ENCODE results near the gene PEX26. TPM values are rescaled to one million over a fixed set of nuclear protein-coding genes. Genes with fewer than 3 reads are reported as not detected.
"Not testable (repeated sequence)": the region's sequence is repeated elsewhere in the genome, so short reads cannot be mapped to it uniquely, and the experiment has no call there.

PEX26 gene
- total RNA-seq, 1 donor from 2014 or later: 31.5 TPM

- no peak overlapping the region for H3K27ac ChIP-seq
- TF ChIP-seq CTCF (IDR thresholded peaks at IDR 0.05): no peak
- no peaks in the 10 kb centered on the region for H3K4me1 ChIP-seq
- H3K9me3 ChIP-seq: no peaks in the 10 kb centered on the region
- intact Hi-C loops (cut with DNase I): no loop called here
- no peak for DNase-seq
- no peak for ATAC-seq
- no peaks in the 10 kb centered on the region for H3K36me3 ChIP-seq
- no peaks in the 10 kb centered on the region for H3K27me3 ChIP-seq (ENCODE audit: low read depth)
- no peak overlapping the region for H3K4me3 ChIP-seq
Measured at GRCh38 chr22:18033204-18033998, 44.4 kb upstream of the PEX26 start.

GRCh38 chr22:18034076-18034475 lies 43.7 kb upstream of the PEX26 start:
- no peak for TF ChIP-seq CTCF (IDR thresholded peaks at IDR 0.05)
- Histone ChIP-seq H3K36me3 (no peaks in the 10 kb centered on the region), H3K9me3 (no peaks in the 10 kb centered on the region), H3K4me1 (no peaks in the 10 kb centered on the region), H3K27me3 (ENCODE audit: low read depth) (no peaks in the 10 kb centered on the region), H3K4me3 (no peak overlapping the region), H3K27ac (no peak overlapping the region)
- no peak for ATAC-seq
- DNase-seq: no peak
- intact Hi-C loops (cut with DNase I): no loop called here

GRCh38 chr22:18035751-18036150 lies 42.0 kb upstream of the PEX26 start:
- intact Hi-C loops (cut with DNase I): no loop called here
- Histone ChIP-seq H3K4me1 (no peaks in the 10 kb centered on the region), H3K4me3 (no peak overlapping the region), H3K27me3 (ENCODE audit: low read depth) (no peaks in the 10 kb centered on the region), H3K27ac (no peak overlapping the region), H3K36me3 (no peaks in the 10 kb centered on the region), H3K9me3 (no peaks in the 10 kb centered on the region)
- TF ChIP-seq CTCF (IDR thresholded peaks at IDR 0.05): no peak
- peak in 1 of 2 donors; percentile 43 for ATAC-seq
- peak; percentile 52 for DNase-seq

- DNase-seq; H3K4me3 ChIP-seq; H3K9me3 ChIP-seq; intact Hi-C loops (cut with DNase I); ATAC-seq; H3K36me3 ChIP-seq; H3K4me1 ChIP-seq; H3K27ac ChIP-seq; H3K27me3 ChIP-seq (ENCODE audit: low read depth): not testable (repeated sequence)
Measured at GRCh38 chr22:18040898-18041297, 36.9 kb upstream of the PEX26 start.

GRCh38 chr22:18042685-18043084 lies 35.1 kb upstream of the PEX26 start:
- no peaks in the 10 kb centered on the region for H3K9me3 ChIP-seq
- no peak for ATAC-seq
- H3K4me1 ChIP-seq: no peaks in the 10 kb centered on the region
- H3K27ac ChIP-seq: no peak overlapping the region
- no peak overlapping the region for H3K4me3 ChIP-seq
- intact Hi-C loops (cut with DNase I): no loop called here
- H3K36me3 ChIP-seq: no peaks in the 10 kb centered on the region
- TF ChIP-seq CTCF (IDR thresholded peaks at IDR 0.05): no peak
- H3K27me3 ChIP-seq (ENCODE audit: low read depth): no peaks in the 10 kb centered on the region
- no peak for DNase-seq

- no peak for TF ChIP-seq CTCF (IDR thresholded peaks at IDR 0.05)
- H3K27ac ChIP-seq: no peak overlapping the region
- DNase-seq (no peak), ATAC-seq (peak; percentile 39 to 76)
- no peaks in the 10 kb centered on the region for H3K36me3 ChIP-seq
- H3K9me3 ChIP-seq: no peaks in the 10 kb centered on the region
- no peak overlapping the region for H3K4me3 ChIP-seq
- H3K4me1 ChIP-seq: no peaks in the 10 kb centered on the region
- no peaks in the 10 kb centered on the region for H3K27me3 ChIP-seq (ENCODE audit: low read depth)
- intact Hi-C loops (cut with DNase I): no loop called here
Measured at GRCh38 chr22:18044548-18045271, 33.1 kb upstream of the PEX26 start.

All from lower lobe of right lung (tissue), 2 donors.